Stimulated activated CD8-positive, alpha-beta memory T cell treated with anti-CD3 and anti-CD28 coated beads, Interleukin-2, amount 100 ng/mL, for 1 hour (primary cell): ENCODE measurements around the gene CNTNAP5.

Experiments used
- DNase-seq, 2 donors: peaks; one replicate each; pipeline ENCODE4 v3.0.0-alpha.2; 2020; ENCODE audit warnings: low read depth in 2 of 2

CNTNAP5 gene

DNA sequence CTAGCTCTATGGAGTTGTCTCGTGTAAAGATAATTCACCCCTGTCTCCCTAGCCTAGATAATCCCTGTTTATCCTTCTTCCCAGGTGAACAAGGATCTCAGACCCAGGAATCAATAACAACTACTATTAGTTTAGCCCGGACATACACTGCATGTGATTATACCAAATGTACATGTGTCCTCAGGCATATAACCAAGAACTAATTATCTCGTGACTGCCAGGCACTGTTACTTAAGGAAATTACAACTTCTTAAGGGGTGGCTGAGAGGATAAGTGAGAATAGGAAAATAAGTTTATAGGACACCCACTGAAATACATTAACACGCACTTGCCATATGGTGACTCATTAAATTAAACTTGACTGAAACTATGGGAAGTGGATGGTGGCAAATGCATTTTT is 126.6 kb downstream of the CNTNAP5 start:
- no peak for DNase-seq

DNA sequence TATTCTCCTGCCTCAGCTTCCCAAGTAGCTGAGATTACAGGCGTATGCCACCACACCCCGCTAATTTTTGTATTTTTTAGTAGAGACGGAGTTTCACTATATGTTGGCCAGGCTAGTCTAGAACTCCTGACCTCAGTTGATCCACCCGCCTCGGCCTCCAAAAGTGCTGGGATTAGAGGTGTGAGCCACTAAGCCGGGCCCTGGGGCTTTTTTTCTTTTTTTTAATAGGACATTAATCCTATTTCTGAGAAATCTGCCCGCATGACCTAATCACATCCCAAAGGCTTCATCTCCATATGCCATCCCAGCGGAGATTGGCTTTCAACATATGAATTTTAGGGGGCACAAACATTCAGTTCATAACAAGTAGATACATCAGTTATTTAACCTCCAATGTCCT is 128.6 kb downstream of the CNTNAP5 start:
- DNase-seq = no peak

- no peak for DNase-seq
Measured at GRCh38 chr2:124159166-124159565, 134.1 kb downstream of the CNTNAP5 start.

GRCh38 chr2:124161542-124161941 is 136.5 kb downstream of the CNTNAP5 start:
- no peak for DNase-seq

GRCh38 chr2:124162256-124162655 is 137.2 kb downstream of the CNTNAP5 start:
- no peak for DNase-seq

- no peak for DNase-seq
Measured at GRCh38 chr2:124163840-124164239, 138.8 kb downstream of the CNTNAP5 start.

- no peak for DNase-seq
Measured at GRCh38 chr2:124165698-124166097, 140.6 kb downstream of the CNTNAP5 start.

- no peak for DNase-seq
Measured at GRCh38 chr2:124171472-124172063, 146.5 kb downstream of the CNTNAP5 start.

GRCh38 chr2:124178719-124179118 is 153.6 kb downstream of the CNTNAP5 start:
- no peak for DNase-seq

GRCh38 chr2:124180635-124181034 is 155.5 kb downstream of the CNTNAP5 start:
- DNase-seq = no peak

- DNase-seq = no peak
Measured at GRCh38 chr2:124186801-124187200, 161.7 kb downstream of the CNTNAP5 start.

- no peak for DNase-seq
Measured at GRCh38 chr2:124187948-124188347, 162.9 kb downstream of the CNTNAP5 start.

DNA sequence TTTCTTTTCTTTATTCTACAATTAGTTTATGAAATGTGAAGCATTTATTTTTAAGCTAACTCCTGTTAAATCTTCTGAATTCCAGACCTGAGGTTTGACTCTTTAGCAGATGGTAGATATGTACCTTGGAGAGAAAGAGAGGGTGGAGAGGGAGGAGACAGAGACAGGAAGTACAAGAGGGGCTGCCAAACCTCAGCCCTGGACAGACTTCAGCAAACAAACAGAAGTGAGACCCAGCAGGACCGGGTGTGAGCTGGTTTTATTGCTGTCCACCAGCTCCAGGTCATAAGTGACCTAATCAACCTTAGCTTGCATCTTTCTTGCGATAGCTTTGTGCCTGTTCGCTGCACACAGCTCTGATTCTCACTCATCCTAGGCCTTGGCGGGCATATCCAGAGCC is 168.6 kb downstream of the CNTNAP5 start:
- DNase-seq = no peak

DNA sequence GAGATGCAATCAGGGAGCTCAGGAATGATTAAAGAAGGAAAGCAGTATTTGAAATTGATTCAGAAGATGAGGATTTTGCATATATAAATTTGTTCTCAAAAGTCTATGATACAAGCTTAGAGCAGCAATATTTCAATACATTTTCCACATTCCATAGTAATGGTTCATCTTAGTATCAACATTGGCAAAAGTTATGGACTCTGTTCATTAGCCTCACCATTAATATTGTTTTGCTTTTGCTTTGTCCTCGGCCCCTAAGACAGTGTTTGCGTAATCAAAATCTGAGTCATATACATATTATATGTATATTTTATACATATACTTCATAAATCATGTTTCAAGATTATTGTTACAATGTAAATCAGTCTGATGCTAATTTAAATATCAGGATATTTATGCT is 176.6 kb downstream of the CNTNAP5 start:
- no peak for DNase-seq

GRCh38 chr2:124209441-124209840 is 184.4 kb downstream of the CNTNAP5 start:
- no peak for DNase-seq

DNA sequence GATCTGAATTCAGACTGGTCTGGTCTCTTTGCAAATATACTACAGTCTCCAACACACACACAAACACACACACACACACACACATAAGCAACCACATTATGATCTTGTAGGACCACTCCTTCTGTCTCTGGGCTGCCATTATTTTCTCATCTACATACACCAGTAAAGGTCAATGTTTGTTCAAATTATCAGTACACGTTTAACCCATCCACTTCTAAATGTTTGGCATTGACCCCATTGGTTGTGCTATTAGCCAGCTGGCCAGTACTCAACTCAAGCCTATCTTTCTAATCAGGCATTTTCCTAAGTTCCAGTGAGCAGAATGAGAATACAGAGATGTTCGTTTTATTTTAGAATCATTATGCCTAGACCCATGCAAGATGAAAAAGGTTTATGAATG is 186.4 kb downstream of the CNTNAP5 start:
- DNase-seq = no peak

DNA sequence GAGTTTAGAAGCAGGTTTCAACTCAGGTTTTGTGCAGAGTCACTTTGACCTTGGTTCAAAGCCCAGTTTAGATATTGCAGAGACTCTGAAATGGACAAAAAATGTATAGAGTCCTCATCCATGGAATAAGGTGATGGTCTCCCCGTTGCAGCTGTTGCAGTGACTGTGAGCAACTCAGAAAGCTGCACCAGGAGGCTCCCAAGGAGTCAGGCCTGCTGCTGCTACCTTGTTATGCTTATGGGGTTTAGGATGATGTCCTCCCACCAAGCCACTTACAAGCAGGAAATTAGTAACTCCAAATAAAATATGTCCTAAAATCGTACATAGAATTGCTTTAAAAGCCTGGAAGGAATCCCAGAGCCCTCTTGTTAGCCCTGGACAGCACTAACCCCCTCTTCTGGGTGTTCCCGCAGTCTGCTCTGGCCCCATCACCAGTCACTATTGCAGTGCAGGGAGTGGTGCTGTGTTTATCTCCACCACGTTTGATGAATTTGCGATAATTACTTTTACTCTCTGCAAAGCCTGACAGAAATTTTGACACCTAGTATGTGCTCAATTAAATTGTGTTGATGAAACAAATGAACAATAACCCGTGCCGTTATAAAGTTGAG is 189.0 kb downstream of the CNTNAP5 start:
- DNase-seq = no peak

- no peak for DNase-seq
Measured at GRCh38 chr2:124246170-124246569, 221.1 kb downstream of the CNTNAP5 start.

GRCh38 chr2:124248386-124248785 is 223.3 kb downstream of the CNTNAP5 start:
- no peak for DNase-seq

- no peak for DNase-seq
Measured at GRCh38 chr2:124250433-124250832, 225.3 kb downstream of the CNTNAP5 start.

- DNase-seq = no peak
Measured at GRCh38 chr2:124254621-124255020, 229.5 kb downstream of the CNTNAP5 start.

DNA sequence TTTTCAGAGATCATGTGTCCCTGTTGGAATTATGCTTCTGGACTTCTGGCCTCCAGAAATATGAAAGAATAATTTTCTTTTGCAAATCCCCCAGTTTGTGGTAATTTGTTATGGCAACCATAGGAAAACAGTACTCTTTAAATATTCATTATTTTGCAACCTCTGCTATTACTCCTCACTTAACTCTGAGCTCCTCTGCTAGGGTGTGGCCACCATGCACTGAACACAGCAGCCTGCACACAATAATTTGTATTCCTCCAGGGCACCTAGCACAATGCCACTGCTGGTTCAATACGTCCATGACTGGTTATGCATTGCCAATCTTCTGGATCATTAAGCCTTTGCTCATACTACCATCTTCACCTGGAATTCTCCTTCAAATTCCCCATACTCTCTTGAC is 232.0 kb downstream of the CNTNAP5 start:
- DNase-seq = no peak

GRCh38 chr2:124258140-124258880 is 233.2 kb downstream of the CNTNAP5 start:
- no peak for DNase-seq
